HCT116 (cell line): ENCODE measurements around the gene ZNF121. TPM values are rescaled to one million over a fixed set of nuclear protein-coding genes. Genes with fewer than 3 reads are reported as not detected.
A peak's percentile ranks its signal among the peaks of the same experiment; 100 is the strongest.

Experiments used
- ATAC-seq: fragments of 200-7000 bp; cut with Tn5 transposase; 2 replicates; pipeline ENCODE4 v1.9.1; 2020; ENCODE audit warnings: mild to moderate bottlenecking, moderate library complexity
- BruUV-seq: library from RNA; stranded (reverse); fragments of 400-500 nt; replicated peaks from 2 replicates; lab custom pipeline; 2021; lab: Mats Ljungman, UMichigan
- CTCF ChIA-PET: fragments of 300-600 bp; sonication (Branson Sonifier 250); formaldehyde crosslinking; loops from one replicate; lab custom pipeline; 2021; ENCODE audit warnings: antibody characterized with exemption; lab: Charles Lee
- POLR2A ChIA-PET: fragments of 300-600, 350-600 bp; sonication (Branson Sonifier 250); formaldehyde crosslinking; loops from one replicate; lab custom pipeline; 2021; ENCODE audit warnings: antibody characterized with exemption; lab: Charles Lee
- RAD21 ChIA-PET, 2 experiments: fragments of 300-600 bp; sonication (Branson Sonifier 250); formaldehyde crosslinking; loops; one replicate each; lab custom pipeline; 2023; ENCODE audit warnings: low total read pairs in 2 of 2; ENCODE audit not compliant: uncharacterized antibody in 2 of 2, unreplicated experiment in 2 of 2, low non-redundant PET in 1 of 2; lab: Charles Lee
- DNase-seq: peaks from one replicate; pipeline ENCODE4 v3.0.0-alpha.2; 2010; ENCODE audit warnings: low read depth, low spot score
- H2AFZ ChIP-seq: fragments of 200-600 bp; shearing (Covaris generic), sonication (generic); 2 replicates; pipeline ENCODE4 v1.6.1; 2017; ENCODE audit warnings: low read depth, mixed run types, mixed read lengths, antibody characterized with exemption, low read length; ENCODE audit not compliant: poor library complexity, severe bottlenecking
- H3K27ac ChIP-seq: 2 replicates; pipeline ENCODE4 v1.5.1; 2012; ENCODE audit warnings: low read depth, low read length
- H3K27me3 ChIP-seq: fragments of 200-600 bp; sonication (generic); 2 replicates; pipeline ENCODE4 v1.6.1; 2016; ENCODE audit warnings: mixed run types, low read length, mixed read lengths; ENCODE audit not compliant: insufficient read depth
- H3K36me3 ChIP-seq, 2 experiments: fragments of 200-500 bp in 1 of 2; fragments of 200-600 bp in 1 of 2; sonication (Bioruptor generic) in 1 of 2; sonication (generic) in 1 of 2; 2 replicates each; pipeline versions ENCODE4 v1.5.1 to v1.6.1; 2014 to 2016; ENCODE audit warnings: low read length in 2 of 2, inconsistent platforms in 1 of 2, mixed read lengths in 1 of 2, mixed run types in 1 of 2; ENCODE audit not compliant: insufficient read depth in 2 of 2, control insufficient read depth in 1 of 2
- H3K4me1 ChIP-seq, 2 experiments: fragments of 200-600 bp in 1 of 2; sonication (generic) in 1 of 2; 2 replicates each; pipeline versions ENCODE4 v1.5.1 to v1.6.1; 2012 to 2017; ENCODE audit warnings: low read length in 2 of 2, inconsistent platforms in 1 of 2, mild to moderate bottlenecking in 1 of 2, mixed read lengths in 1 of 2, mixed run types in 1 of 2, moderate library complexity in 1 of 2; ENCODE audit not compliant: insufficient read depth in 2 of 2, control insufficient read depth in 1 of 2
- H3K4me2 ChIP-seq: fragments of 200-600 bp; sonication (generic); 2 replicates; pipeline ENCODE4 v1.6.1; 2017; ENCODE audit warnings: mixed run types, low read length, mixed read lengths
- H3K4me3 ChIP-seq, 2 experiments: fragments of 200-600 bp in 1 of 2; sonication (generic) in 1 of 2; replicated peaks in 1 of 2; 2 replicates each; pipeline ENCODE4 v1.5.1; 2011 to 2016; ENCODE audit warnings: low read length in 2 of 2, control low read depth in 1 of 2, low read depth in 1 of 2, mild to moderate bottlenecking in 1 of 2, mixed read lengths in 1 of 2, mixed run types in 1 of 2
- H3K79me2 ChIP-seq: fragments of 200-600 bp; sonication (generic); 2 replicates; pipeline ENCODE4 v1.6.1; 2017; ENCODE audit warnings: mild to moderate bottlenecking, mixed run types, low read length, moderate library complexity, mixed read lengths; ENCODE audit not compliant: insufficient read depth
- H3K9ac ChIP-seq: fragments of 200-600 bp; sonication (generic); 2 replicates; pipeline ENCODE4 v1.6.1; 2016; ENCODE audit warnings: low read length, mixed read lengths
- H3K9me2 ChIP-seq: fragments of 200-600 bp; sonication (generic), shearing (Covaris generic); 2 replicates; pipeline ENCODE4 v1.6.1; 2017; ENCODE audit warnings: mixed run types, mild to moderate bottlenecking, moderate library complexity; ENCODE audit not compliant: insufficient read depth
- H3K9me3 ChIP-seq, 2 experiments: fragments of 200-500 bp in 1 of 2; fragments of 200-600 bp in 1 of 2; sonication (Bioruptor generic) in 1 of 2; sonication (generic) in 1 of 2; 2 replicates each; pipeline ENCODE4 v1.6.1; 2014 to 2017; ENCODE audit warnings: low read length in 2 of 2, mixed read lengths in 2 of 2, inconsistent platforms in 1 of 2, low read depth in 1 of 2, mild to moderate bottlenecking in 1 of 2, mixed run types in 1 of 2, moderate library complexity in 1 of 2; ENCODE audit not compliant: control insufficient read depth in 1 of 2, insufficient read depth in 1 of 2
- H4K20me1 ChIP-seq: fragments of 200-600 bp; sonication (generic), shearing (Covaris generic); 2 replicates; pipeline ENCODE4 v1.6.1; 2017; ENCODE audit warnings: mixed run types, mild to moderate bottlenecking, moderate library complexity; ENCODE audit not compliant: insufficient read depth
- ATF3 ChIP-seq: IDR thresholded peaks from 2 replicates; pipeline ENCODE4 v1.6.1; 2012
- CBX3 ChIP-seq: IDR thresholded peaks from 2 replicates; pipeline ENCODE4 v1.6.1; 2012; ENCODE audit warnings: low read depth
- CEBPB ChIP-seq: IDR thresholded peaks from 2 replicates; pipeline ENCODE4 v1.6.1; 2012; ENCODE audit warnings: low read depth
- EZH2 ChIP-seq: fragments of 200-600 bp; sonication (generic); IDR thresholded peaks from 2 replicates; pipeline ENCODE4 v1.6.1; 2017; ENCODE audit warnings: antibody characterized with exemption, mixed run types
- FOSL1 ChIP-seq: IDR thresholded peaks from 2 replicates; pipeline ENCODE4 v1.6.1; 2012; ENCODE audit warnings: low read depth
- RAD21 ChIP-seq: IDR thresholded peaks from 2 replicates; pipeline ENCODE4 v1.6.1; 2012; ENCODE audit warnings: low read depth, mild to moderate bottlenecking
- SRF ChIP-seq: IDR thresholded peaks from 2 replicates; pipeline ENCODE4 v1.6.1; 2012; ENCODE audit warnings: low read depth
- TCF7L2 ChIP-seq: IDR thresholded peaks from 2 replicates; pipeline ENCODE4 v1.7.0; 2011; ENCODE audit warnings: borderline replicate concordance, inconsistent platforms; ENCODE audit not compliant: insufficient read depth, insufficient read length; ENCODE audit errors: extremely low read depth
- ZBTB33 ChIP-seq: IDR thresholded peaks from 2 replicates; pipeline ENCODE4 v1.6.1; 2011; ENCODE audit warnings: mild to moderate bottlenecking, low read length, moderate library complexity; ENCODE audit not compliant: insufficient replicate concordance; ENCODE audit errors: extremely low read depth
- intact Hi-C: fragments of 100-400 bp; cut with micrococcal nuclease; formaldehyde crosslinking; loops from 2 replicates; pipeline ENCODE4 v1.10.0; 2022
- total RNA-seq: library from RNA; stranded (reverse); gene quantifications from one replicate; pipeline ENCODE4 v1.2.1, GENCODE V29; 2021; ENCODE audit not compliant: unreplicated experiment
- TF ChIP-seq, protein P1 (sequence below), 3 experiments: fragments of 200-600 bp in 1 of 3; sonication (generic) in 1 of 3; IDR thresholded peaks in 2 of 3; conservative IDR thresholded peaks in 1 of 3; 2 replicates each; pipeline ENCODE4 v1.5.1; 2012 to 2017; ENCODE audit warnings: low read depth in 2 of 3, low read length in 2 of 3, antibody characterized with exemption in 1 of 3, borderline replicate concordance in 1 of 3, control low read depth in 1 of 3, mild to moderate bottlenecking in 1 of 3, mixed read lengths in 1 of 3, mixed run types in 1 of 3, moderate library complexity in 1 of 3; ENCODE audit not compliant: insufficient read depth in 1 of 3

The ZNF121 gene
- total RNA-seq, 1 experiment from 2014 or later = 80.9 TPM

DNA sequence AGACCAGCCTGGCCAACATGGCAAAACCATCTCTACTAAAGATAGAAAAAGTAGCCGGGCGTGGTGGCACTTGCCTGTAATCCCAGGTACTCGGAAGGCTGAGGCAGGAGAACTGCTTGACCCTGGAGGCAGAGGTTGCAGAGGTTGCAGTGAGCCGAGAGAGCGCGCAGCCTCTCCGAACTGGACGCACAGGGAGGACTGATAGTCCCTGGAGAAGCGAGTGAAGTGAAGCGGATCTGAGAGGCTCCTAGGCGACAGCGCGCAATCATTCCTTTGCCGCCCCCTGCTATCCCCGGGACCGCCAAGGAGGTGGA lies 36.5 kb upstream of the ZNF121 start:
- H3K79me2 ChIP-seq = peaks cover 24% of the 10 kb centered on the region
- H3K27me3 ChIP-seq = no peaks in the 10 kb centered on the region
- TF ChIP-seq, protein P1, sequence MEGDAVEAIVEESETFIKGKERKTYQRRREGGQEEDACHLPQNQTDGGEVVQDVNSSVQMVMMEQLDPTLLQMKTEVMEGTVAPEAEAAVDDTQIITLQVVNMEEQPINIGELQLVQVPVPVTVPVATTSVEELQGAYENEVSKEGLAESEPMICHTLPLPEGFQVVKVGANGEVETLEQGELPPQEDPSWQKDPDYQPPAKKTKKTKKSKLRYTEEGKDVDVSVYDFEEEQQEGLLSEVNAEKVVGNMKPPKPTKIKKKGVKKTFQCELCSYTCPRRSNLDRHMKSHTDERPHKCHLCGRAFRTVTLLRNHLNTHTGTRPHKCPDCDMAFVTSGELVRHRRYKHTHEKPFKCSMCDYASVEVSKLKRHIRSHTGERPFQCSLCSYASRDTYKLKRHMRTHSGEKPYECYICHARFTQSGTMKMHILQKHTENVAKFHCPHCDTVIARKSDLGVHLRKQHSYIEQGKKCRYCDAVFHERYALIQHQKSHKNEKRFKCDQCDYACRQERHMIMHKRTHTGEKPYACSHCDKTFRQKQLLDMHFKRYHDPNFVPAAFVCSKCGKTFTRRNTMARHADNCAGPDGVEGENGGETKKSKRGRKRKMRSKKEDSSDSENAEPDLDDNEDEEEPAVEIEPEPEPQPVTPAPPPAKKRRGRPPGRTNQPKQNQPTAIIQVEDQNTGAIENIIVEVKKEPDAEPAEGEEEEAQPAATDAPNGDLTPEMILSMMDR (IDR thresholded peaks at IDR 0.05 in 2 of 3, conservative IDR thresholded peaks at IDR 0.05 in 1 of 3; ENCODE audit: borderline replicate concordance in 1 of 3, insufficient read depth in 1 of 3, low read depth in 2 of 3, low read length in 2 of 3) = no peak
- no peak for TF ChIP-seq EZH2
- no peak for TF ChIP-seq RAD21
- no peak for TF ChIP-seq FOSL1
- no peak for TF ChIP-seq TCF7L2
- no peak for TF ChIP-seq ATF3
- no peak for TF ChIP-seq SRF
- TF ChIP-seq CBX3 = no peak
- no peak for TF ChIP-seq ZBTB33
- TF ChIP-seq CEBPB = no peak
- ChIA-PET POLR2A (interaction anchor here (0.8 kb wide), 1 partner anchor 198 kb away, joined by 3 read pairs; the partner anchor contains the start of gene FBXL12), RAD21 (no interaction called here), CTCF (interaction anchor here (0.9 kb wide), 1 partner anchor 176 kb away, joined by 4 read pairs; no protein-coding TSS in a partner anchor)
- H3K9me3 ChIP-seq = no peaks in the 10 kb centered on the region
- H3K4me1 ChIP-seq = peaks cover 3 to 13% of the 10 kb centered on the region in 2 experiments; a peak in 3 of 4 replicates
- no peaks in the 10 kb centered on the region for H4K20me1 ChIP-seq
- peak overlapping the region; percentile 79 for H2AFZ ChIP-seq
- no peaks in the 10 kb centered on the region for H3K9me2 ChIP-seq
- peak overlapping the region; percentile 83 for H3K9ac ChIP-seq
- no TSS peak for BruUV-seq
- peak overlapping the region; percentile 92 to 97 for H3K4me3 ChIP-seq
- ATAC-seq (peak; percentile 63), DNase-seq (no peak)
- H3K4me2 ChIP-seq = peak overlapping the region; percentile 81
- intact Hi-C loops = loop anchor here (5.0 to 10.0 kb wide), 3 partner anchors 33 to 478 kb away; partner anchors contain the start of gene ZNF317
- peak overlapping the region; percentile 81 for H3K27ac ChIP-seq
- peaks cover 27 to 33% of the 10 kb centered on the region in 2 experiments for H3K36me3 ChIP-seq
